Measurements from ENCODE around the gene AIPL1.

AIPL1 gene

DNA sequence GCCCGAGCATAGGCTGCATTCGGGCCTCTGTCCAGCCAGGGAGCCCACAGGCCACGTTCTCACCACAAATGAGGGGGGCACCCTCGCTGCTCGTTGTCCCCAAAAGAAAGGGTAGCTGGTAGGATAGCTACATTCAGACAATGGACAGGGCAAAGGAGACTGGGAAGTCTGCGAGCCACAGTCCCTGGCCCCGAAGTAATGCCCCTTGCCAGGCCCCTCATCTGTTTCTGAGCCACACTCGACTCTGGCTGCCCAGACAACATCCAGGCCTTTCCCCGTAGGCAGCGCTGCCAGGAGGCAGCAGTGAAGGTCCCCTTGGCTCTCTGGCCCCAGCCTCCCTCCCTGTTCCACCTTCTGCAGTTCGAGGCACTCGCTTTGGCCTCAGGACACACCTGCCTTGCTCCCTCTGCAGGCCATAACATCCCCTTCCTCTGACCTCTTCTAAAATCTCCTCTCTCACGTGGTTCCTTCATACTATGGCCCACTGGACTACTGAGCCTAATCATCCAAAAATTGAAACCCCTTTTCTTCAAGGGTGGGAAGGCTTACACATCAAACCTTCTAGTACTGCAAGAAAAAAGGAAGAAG lies 12.2 kb downstream of the AIPL1 start:
- H3K27me3 ChIP-seq: no peaks in the 10 kb centered on the region
- H3K4me1 ChIP-seq: peaks cover 44% of the 10 kb centered on the region
- no peak overlapping the region for H3K4me3 ChIP-seq
- no peaks in the 10 kb centered on the region for H3K36me3 ChIP-seq
- no peak overlapping the region for H3K27ac ChIP-seq
- H4K20me1 ChIP-seq: peaks cover 7% of the 10 kb centered on the region; the same call in 1 of the 2 replicates
- H3K9me3 ChIP-seq: no peaks in the 10 kb centered on the region
- TF ChIP-seq Cebpa-rat (IDR thresholded peaks at IDR 0.05): no peak
- H3K9ac ChIP-seq: no peak overlapping the region
- no peak overlapping the region for H3K4me2 ChIP-seq

GRCh38 chr17:6421700-6422604 lies 13.0 kb downstream of the AIPL1 start:
- H3K4me2 ChIP-seq: no peak overlapping the region
- H3K9me3 ChIP-seq: no peaks in the 10 kb centered on the region
- H3K27me3 ChIP-seq: no peaks in the 10 kb centered on the region
- H3K4me1 ChIP-seq: peaks cover 36% of the 10 kb centered on the region
- H3K36me3 ChIP-seq: no peaks in the 10 kb centered on the region
- no peak overlapping the region for H3K27ac ChIP-seq
- H4K20me1 ChIP-seq: peaks cover 2% of the 10 kb centered on the region; the same call in 1 of the 2 replicates
- no peak for TF ChIP-seq Cebpa-rat (IDR thresholded peaks at IDR 0.05)
- H3K4me3 ChIP-seq: no peak overlapping the region
- H3K9ac ChIP-seq: no peak overlapping the region

- H3K4me3 ChIP-seq: no peak overlapping the region
These were observed 14.7 kb downstream of the AIPL1 start for GRCh38 chr17:6420173-6420641.

GRCh38 chr17:6415616-6416015 lies 19.3 kb downstream of the AIPL1 start:
- H3K9ac ChIP-seq: no peak overlapping the region
- no peak overlapping the region for H3K4me2 ChIP-seq
- no peaks in the 10 kb centered on the region for H3K36me3 ChIP-seq
- no peaks in the 10 kb centered on the region for H3K9me3 ChIP-seq
- H3K27ac ChIP-seq: no peak overlapping the region
- no peaks in the 10 kb centered on the region for H3K4me1 ChIP-seq
- no peaks in the 10 kb centered on the region for H4K20me1 ChIP-seq
- no peak for TF ChIP-seq Cebpa-rat (IDR thresholded peaks at IDR 0.05)
- H3K27me3 ChIP-seq: no peaks in the 10 kb centered on the region
- no peak overlapping the region for H3K4me3 ChIP-seq

More at GRCh38 chr17:6420173-6420641, 14.7 kb downstream of the AIPL1 start:
- Histone ChIP-seq H3K4me1 (peaks cover 21% of the 10 kb centered on the region), H3K36me3 (no peaks in the 10 kb centered on the region), H3K9ac (no peak overlapping the region), H3K9me3 (no peaks in the 10 kb centered on the region), H3K27me3 (no peaks in the 10 kb centered on the region), H3K27ac (no peak overlapping the region), H3K4me2 (no peak overlapping the region), H4K20me1 (no peaks in the 10 kb centered on the region)
- no peak for TF ChIP-seq Cebpa-rat (IDR thresholded peaks at IDR 0.05)

DNA sequence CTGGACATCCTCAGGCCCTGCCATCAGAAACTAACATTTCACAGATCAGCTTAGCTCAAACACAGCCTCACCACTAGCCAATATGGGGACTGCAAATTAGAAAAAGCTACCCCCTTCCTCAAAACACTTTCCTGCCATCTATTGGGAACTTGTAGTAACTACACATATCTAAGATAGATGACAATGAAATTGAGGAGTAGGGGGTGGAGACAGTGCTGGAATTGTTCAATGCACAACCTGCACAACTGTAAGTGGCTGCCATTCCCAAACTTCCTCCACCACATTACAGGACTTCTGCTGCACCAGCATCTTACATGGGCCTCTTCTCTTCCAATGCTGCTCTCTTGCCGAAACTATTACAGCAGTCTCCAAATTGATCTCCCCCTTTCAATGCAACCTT lies 21.9 kb downstream of the AIPL1 start:
- Histone ChIP-seq H3K27ac (no peak overlapping the region), H3K36me3 (no peaks in the 10 kb centered on the region), H4K20me1 (no peaks in the 10 kb centered on the region), H3K4me3 (no peak overlapping the region), H3K27me3 (no peaks in the 10 kb centered on the region), H3K4me2 (no peak overlapping the region), H3K9ac (no peak overlapping the region), H3K4me1 (no peaks in the 10 kb centered on the region), H3K9me3 (no peaks in the 10 kb centered on the region)
- no peak for TF ChIP-seq Cebpa-rat (IDR thresholded peaks at IDR 0.05)

DNA sequence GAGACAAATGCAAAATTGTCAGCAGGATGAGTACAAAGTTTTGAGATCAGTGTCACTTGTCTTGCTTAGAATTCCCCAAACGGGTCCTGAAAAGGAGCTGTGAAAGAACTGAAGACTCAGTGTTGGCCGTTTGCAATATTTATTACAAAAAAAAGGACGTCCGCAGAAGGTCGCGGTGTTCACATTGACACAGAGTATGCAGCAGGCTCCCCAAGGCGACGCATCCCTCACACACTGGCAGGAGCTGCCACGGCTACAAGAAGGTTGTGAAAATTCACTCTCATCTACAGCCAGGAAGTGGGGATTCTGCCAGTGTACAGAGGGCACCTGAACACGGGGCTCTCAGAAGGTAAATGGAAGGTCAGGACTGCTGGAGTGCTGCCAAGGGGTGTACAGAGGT lies 26.2 kb downstream of the AIPL1 start:
- no peaks in the 10 kb centered on the region for H4K20me1 ChIP-seq
- H3K4me1 ChIP-seq: no peaks in the 10 kb centered on the region
- no peak overlapping the region for H3K27ac ChIP-seq
- H3K4me3 ChIP-seq: no peak overlapping the region
- no peak overlapping the region for H3K4me2 ChIP-seq
- no peaks in the 10 kb centered on the region for H3K27me3 ChIP-seq
- TF ChIP-seq Cebpa-rat (IDR thresholded peaks at IDR 0.05): no peak
- no peaks in the 10 kb centered on the region for H3K36me3 ChIP-seq
- H3K9me3 ChIP-seq: no peaks in the 10 kb centered on the region
- H3K9ac ChIP-seq: no peak overlapping the region

- H3K36me3 ChIP-seq: no peaks in the 10 kb centered on the region
- H3K9me3 ChIP-seq: no peaks in the 10 kb centered on the region
- H4K20me1 ChIP-seq: no peaks in the 10 kb centered on the region
- H3K4me1 ChIP-seq: no peaks in the 10 kb centered on the region
- no peak overlapping the region for H3K27ac ChIP-seq
- no peaks in the 10 kb centered on the region for H3K27me3 ChIP-seq
- H3K4me2 ChIP-seq: no peak overlapping the region
- H3K4me3 ChIP-seq: no peak overlapping the region
- no peak for TF ChIP-seq Cebpa-rat (IDR thresholded peaks at IDR 0.05)
- no peak overlapping the region for H3K9ac ChIP-seq
These were observed 26.6 kb downstream of the AIPL1 start for GRCh38 chr17:6408276-6408675.

DNA sequence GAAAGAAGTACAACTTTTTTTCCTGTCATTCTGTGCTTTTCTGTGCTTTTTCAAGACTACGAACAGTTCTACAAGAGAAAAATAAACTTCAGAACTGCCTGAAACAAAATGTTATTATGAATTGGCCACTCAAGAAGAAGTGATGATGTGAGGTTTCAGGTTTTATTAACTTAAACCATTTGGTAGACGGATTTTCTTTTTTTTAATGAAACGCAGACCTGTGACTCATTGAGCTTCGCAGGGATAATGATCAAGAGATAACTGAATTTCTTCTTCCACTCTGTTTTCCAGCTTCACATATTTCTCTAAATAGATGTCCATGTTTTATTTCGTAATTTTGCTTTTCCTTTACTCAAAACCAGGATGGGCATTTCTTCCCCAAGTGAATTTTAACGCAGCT lies 32.7 kb downstream of the AIPL1 start:
- H3K9ac ChIP-seq: no peak overlapping the region
- H4K20me1 ChIP-seq: no peaks in the 10 kb centered on the region
- H3K27ac ChIP-seq: no peak overlapping the region
- no peak overlapping the region for H3K4me3 ChIP-seq
- peaks cover 4% of the 10 kb centered on the region; the same call in 1 of the 2 replicates for H3K9me3 ChIP-seq
- no peaks in the 10 kb centered on the region for H3K27me3 ChIP-seq
- no peak for TF ChIP-seq Cebpa-rat (IDR thresholded peaks at IDR 0.05)
- H3K4me1 ChIP-seq: no peaks in the 10 kb centered on the region
- no peaks in the 10 kb centered on the region for H3K36me3 ChIP-seq
- no peak overlapping the region for H3K4me2 ChIP-seq

DNA sequence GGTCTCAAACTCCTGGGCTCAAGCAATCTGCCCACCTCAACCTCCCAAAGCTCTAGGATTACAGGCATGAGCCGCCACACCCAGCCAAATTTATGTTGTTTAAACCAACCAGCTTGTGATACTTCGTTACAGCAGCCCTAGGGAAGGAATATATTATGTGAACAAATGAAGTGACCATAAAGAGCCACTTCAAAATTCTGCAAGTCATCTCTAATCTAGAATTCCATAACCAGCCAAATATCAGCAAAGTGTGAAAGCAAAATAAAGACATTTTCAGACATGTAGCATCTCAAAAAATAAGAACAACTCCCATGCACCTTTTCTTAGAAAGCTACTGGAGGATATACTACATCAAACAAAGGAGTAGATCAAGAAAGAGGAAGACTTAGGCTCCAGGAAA lies 36.0 kb downstream of the AIPL1 start:
- H4K20me1 ChIP-seq: no peaks in the 10 kb centered on the region
- TF ChIP-seq Cebpa-rat (IDR thresholded peaks at IDR 0.05): no peak
- H3K9me3 ChIP-seq: peaks cover 4% of the 10 kb centered on the region; the same call in 1 of the 2 replicates
- H3K27me3 ChIP-seq: no peaks in the 10 kb centered on the region
- no peaks in the 10 kb centered on the region for H3K36me3 ChIP-seq
- H3K4me3 ChIP-seq: no peak overlapping the region
- no peak overlapping the region for H3K27ac ChIP-seq
- H3K9ac ChIP-seq: no peak overlapping the region
- H3K4me1 ChIP-seq: no peaks in the 10 kb centered on the region
- H3K4me2 ChIP-seq: no peak overlapping the region

DNA sequence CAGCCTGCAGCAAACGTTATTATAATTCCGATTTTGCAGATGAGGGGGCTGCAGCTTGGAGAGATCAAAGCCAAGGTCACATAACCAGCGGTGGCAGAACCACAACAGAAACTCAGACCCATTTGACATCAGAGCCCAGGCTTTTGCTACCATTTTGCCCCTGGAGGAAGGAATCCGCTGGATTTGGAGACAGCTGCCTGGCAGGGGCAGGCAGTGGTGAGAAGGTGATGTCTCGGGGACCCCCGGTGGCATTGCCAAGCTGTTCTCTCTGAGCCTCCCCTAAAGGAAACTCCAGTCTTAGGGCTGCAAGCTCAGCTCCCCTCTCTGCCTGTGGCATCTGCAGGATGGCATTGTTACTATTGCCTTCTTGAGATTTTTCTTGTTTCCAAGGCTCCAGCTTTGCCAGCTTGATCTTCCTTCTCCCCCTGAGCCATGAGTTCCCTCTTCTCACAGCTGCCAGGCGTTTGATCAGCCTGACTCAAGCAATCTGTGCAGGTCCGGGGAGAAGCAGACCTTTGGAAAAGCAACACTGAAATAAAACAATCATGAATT lies 40.8 kb downstream of the AIPL1 start:
- no peak for TF ChIP-seq Cebpa-rat (IDR thresholded peaks at IDR 0.05)
- H3K9me3 ChIP-seq: no peaks in the 10 kb centered on the region; the same call in 1 of the 2 replicates
- H4K20me1 ChIP-seq: no peaks in the 10 kb centered on the region
- H3K4me3 ChIP-seq: no peak overlapping the region
- no peak overlapping the region for H3K27ac ChIP-seq
- no peaks in the 10 kb centered on the region for H3K36me3 ChIP-seq
- no peak overlapping the region for H3K9ac ChIP-seq
- no peaks in the 10 kb centered on the region for H3K4me1 ChIP-seq
- no peak overlapping the region for H3K4me2 ChIP-seq
- no peaks in the 10 kb centered on the region for H3K27me3 ChIP-seq
